ENCODE results near the gene PPP1R37.

The PPP1R37 gene

DNA sequence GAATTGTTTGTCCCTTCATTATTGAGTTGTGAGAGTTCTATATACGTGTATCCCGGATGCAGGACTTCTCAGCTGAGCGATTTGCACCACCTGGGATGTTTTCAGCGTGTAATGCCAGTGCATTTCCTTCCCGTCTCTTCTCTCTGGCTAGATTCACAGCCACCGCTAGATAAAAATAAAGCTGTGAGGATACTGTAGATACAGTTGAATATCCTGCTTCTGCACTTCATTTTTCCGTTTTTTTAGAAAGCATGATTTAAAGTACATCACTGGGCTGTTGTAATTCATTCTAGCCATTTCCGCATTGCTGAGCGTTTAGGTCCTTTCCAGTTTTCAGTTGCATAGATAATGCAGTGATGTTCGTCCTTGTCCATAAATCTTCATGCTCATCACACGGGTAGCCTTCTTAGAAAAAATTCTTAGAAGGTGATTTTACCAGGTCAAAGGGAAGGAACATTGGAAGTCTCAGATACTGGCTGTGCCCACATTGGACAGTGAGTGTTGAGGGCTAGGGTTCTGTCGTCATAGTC lies 14.7 kb downstream of the PPP1R37 start:
- TF ChIP-seq, protein P1, sequence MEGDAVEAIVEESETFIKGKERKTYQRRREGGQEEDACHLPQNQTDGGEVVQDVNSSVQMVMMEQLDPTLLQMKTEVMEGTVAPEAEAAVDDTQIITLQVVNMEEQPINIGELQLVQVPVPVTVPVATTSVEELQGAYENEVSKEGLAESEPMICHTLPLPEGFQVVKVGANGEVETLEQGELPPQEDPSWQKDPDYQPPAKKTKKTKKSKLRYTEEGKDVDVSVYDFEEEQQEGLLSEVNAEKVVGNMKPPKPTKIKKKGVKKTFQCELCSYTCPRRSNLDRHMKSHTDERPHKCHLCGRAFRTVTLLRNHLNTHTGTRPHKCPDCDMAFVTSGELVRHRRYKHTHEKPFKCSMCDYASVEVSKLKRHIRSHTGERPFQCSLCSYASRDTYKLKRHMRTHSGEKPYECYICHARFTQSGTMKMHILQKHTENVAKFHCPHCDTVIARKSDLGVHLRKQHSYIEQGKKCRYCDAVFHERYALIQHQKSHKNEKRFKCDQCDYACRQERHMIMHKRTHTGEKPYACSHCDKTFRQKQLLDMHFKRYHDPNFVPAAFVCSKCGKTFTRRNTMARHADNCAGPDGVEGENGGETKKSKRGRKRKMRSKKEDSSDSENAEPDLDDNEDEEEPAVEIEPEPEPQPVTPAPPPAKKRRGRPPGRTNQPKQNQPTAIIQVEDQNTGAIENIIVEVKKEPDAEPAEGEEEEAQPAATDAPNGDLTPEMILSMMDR (IDR thresholded peaks at IDR 0.05; ENCODE audit: control extremely low read depth, extremely low read depth, low read depth, missing control alignments): no peak
- CTCF ChIA-PET: interaction anchor here (1.0 kb wide), 1 partner anchor 48 kb away, joined by 3 read pairs; no protein-coding TSS in a partner anchor
- no peak for DNase-seq (ENCODE audit: extremely low spot score)
- POLR2A ChIA-PET: no interaction called here

DNA sequence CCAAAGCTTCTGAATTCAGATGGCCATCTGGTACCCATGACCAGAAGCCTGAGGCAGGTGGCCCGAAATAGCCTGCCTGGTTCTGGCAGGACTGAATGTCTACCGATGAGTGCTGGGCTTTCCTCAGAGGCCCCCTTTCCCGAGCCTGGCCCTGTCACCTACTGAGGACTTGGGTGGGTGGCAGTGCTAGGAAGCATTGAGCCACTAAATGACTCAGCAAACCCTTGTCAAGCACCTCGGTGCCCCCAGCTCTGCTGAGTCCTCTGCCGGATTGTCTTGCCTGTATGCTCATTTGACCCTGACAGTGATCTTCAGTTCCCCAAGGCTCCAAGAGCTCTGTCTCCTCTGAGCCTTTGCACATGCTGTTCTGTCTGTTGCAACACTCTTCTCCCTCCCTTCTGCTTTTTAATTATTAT lies 17.9 kb downstream of the PPP1R37 start:
- TF ChIP-seq, protein P1 (IDR thresholded peaks at IDR 0.05; ENCODE audit: control extremely low read depth, extremely low read depth, low read depth, missing control alignments): no peak
- DNase-seq (ENCODE audit: extremely low spot score): no peak
- CTCF ChIA-PET: interaction anchor here (1.2 kb wide), 2 partner anchors 15 to 16 kb away, joined by 3 read pairs; no protein-coding TSS in a partner anchor
- POLR2A ChIA-PET: no interaction called here

DNA sequence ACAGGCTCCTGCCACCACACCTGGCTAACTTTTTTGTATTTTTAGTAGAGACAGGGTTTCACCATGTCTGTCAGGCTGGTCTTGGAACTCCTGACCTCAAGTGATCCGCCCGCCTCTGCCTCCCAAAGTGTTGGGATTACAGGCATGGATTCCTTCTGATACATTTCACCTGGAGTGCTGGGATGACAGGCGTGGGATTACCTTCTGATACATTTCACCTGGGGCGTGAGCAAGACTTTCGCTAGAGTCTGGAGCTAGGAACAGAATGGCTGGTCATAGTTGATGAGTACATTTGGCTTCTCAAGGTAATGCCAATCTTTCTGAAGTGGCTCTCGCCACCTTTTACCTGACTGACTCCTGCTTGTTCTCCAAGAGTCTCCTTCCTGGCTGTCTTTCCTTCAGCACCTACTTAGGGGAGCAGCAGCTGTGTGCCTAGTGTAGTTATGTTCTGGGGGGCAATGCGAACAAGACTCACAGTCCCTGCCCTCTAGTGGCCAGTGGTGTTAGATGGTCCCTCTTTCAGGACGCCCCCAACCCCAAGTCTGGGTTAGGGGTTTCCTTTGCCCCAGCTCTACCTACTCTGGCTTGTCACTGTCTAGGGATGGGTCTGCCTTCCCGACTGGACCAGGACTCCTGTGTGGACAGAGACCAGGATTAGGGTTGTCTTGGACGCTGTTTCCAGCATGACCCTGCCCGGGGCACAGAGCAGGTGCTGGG lies 19.3 kb downstream of the PPP1R37 start:
- ChIA-PET CTCF (interaction anchor here (1.6 to 2.6 kb wide), 2 partner anchors 10 to 13 kb away, joined by 8 to 15 read pairs; no protein-coding TSS in a partner anchor), POLR2A (no interaction called here)
- no peak for DNase-seq (ENCODE audit: extremely low spot score)
- TF ChIP-seq, protein P1 (IDR thresholded peaks at IDR 0.05; ENCODE audit: control extremely low read depth, extremely low read depth, low read depth, missing control alignments): no peak

DNA sequence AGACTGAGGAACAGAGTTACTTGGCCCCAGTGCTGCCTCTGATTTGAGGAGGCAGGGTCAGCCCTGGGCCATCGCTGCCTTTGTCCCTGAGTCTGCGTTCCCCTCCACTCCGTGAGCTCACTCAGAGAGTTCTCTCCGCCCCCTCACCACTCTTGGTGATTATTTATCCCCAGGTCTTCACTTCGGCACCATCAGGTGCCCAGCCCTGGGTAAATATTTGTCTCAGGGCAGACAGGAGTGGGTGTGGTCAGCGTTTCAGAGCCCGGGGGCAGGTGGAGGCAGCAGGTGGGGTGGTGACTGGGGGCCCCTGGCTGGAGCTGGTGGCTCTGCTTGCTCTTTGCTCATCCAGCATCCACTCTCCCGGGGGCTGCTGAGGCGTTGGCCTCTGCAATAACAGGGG lies 20.6 kb downstream of the PPP1R37 start:
- DNase-seq (ENCODE audit: extremely low spot score): no peak
- ChIA-PET POLR2A (interaction anchor here (0.8 kb wide), 1 partner anchor 478 kb away, joined by 3 read pairs; no protein-coding TSS in a partner anchor), CTCF (interaction anchor here (1.6 to 2.6 kb wide), 2 partner anchors 11 to 12 kb away, joined by 8 to 15 read pairs; no protein-coding TSS in a partner anchor)
- TF ChIP-seq, protein P1 (IDR thresholded peaks at IDR 0.05; ENCODE audit: control extremely low read depth, extremely low read depth, low read depth, missing control alignments): no peak

DNA sequence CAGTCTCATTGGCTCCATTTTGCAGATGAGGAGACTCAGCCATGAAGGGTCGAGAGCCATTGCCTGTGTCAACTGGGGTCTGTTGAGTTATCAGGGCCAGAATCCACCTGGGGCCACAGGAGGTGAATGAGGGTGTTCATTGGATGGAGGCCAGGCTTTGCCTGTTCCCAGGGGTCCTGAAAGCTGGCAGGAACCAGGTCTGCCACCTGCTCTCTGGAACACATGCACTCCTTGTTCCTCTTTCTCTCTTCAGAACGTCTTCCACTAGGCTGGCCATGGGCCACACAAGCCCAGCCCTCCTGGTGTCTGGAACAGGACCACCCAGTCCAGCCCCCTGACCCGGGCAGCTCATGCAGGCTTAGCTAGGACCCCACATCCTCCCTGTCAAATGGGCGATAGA lies 21.1 kb downstream of the PPP1R37 start:
- DNase-seq (ENCODE audit: extremely low spot score): no peak
- TF ChIP-seq, protein P1 (IDR thresholded peaks at IDR 0.05; ENCODE audit: control extremely low read depth, extremely low read depth, low read depth, missing control alignments): no peak
- CTCF ChIA-PET: interaction anchor here (2.6 kb wide), 1 partner anchor 12 kb away, joined by 15 read pairs; no protein-coding TSS in a partner anchor
- POLR2A ChIA-PET: interaction anchor here (0.8 kb wide), 1 partner anchor 478 kb away, joined by 3 read pairs; no protein-coding TSS in a partner anchor

DNA sequence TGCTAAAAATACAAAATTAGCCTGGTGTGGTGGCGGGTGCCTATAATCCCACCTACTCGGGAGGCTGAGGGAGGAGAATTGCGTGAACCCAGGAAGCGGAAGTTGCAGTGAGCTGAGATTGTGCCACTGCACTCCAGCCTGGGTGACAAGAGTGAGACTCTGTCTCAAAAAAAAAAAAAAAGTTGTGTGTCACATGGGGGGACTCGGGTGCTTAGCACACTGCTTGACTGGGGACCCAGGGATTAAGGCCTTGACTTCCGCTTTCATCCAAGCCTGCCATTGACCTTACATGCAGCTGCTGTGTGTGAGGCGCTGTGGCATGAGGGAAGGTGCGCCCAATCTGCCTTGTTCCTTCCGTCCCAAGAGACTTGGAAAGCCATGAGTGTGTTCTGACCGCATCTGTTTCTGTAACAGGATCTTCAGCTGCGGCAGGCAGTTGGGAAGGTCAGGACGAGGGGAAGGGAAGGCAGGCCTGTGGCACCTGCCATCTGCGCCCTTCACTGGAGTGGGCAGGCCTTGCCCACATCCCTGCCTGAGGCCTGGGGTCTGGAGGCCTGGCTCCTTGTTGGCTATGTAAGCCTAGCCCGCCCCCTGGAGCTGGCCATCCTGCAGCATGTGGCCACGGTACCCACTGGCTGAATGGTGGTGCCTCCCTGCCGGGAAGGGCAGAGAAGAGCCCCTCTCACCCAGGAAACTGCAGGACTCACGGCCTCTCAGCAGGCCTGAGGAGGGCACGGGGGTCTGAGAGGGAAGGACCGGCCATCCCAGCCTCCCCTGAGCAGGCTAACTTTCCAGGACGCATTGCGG lies 23.0 kb downstream of the PPP1R37 start:
- TF ChIP-seq, protein P1 (IDR thresholded peaks at IDR 0.05; ENCODE audit: control extremely low read depth, extremely low read depth, low read depth, missing control alignments): no peak
- no peak for DNase-seq (ENCODE audit: extremely low spot score)
- POLR2A ChIA-PET: no interaction called here
- CTCF ChIA-PET: interaction anchor here (1.6 to 3.1 kb wide), 2 partner anchors 10 to 49 kb away, joined by 3 to 19 read pairs; no protein-coding TSS in a partner anchor

Measured in GM10248 (cell line).